Choroid plexus epithelial cell (primary cell): ENCODE data around the gene TMEM151B.
A peak's percentile ranks its signal among the peaks of the same experiment; 100 is the strongest.

Source experiments
- DNase-seq: peaks from one replicate; pipeline ENCODE4 v3.0.0-alpha.2; 2010; ENCODE audit warnings: low read depth
- H3K4me3 ChIP-seq: 2 replicates; pipeline ENCODE4 v1.5.1; 2011; ENCODE audit warnings: low read depth, mild to moderate bottlenecking, control low read depth, low read length, moderate library complexity
- CTCF ChIP-seq: conservative IDR thresholded peaks from 2 replicates; pipeline ENCODE4 v1.5.1; 2011; ENCODE audit warnings: low read depth, mild to moderate bottlenecking, control low read depth, inconsistent platforms, low read length, moderate library complexity

TMEM151B gene

GRCh38 chr6:44286747-44287146 is 16.5 kb downstream of the TMEM151B start:
- DNase-seq = no peak
- TF ChIP-seq CTCF = no peak
- H3K4me3 ChIP-seq = no peak overlapping the region

- no peak overlapping the region for H3K4me3 ChIP-seq
- TF ChIP-seq CTCF = no peak
- no peak for DNase-seq
Measured at GRCh38 chr6:44289726-44290260, 19.5 kb downstream of the TMEM151B start.

- no peak for TF ChIP-seq CTCF
- no peak overlapping the region for H3K4me3 ChIP-seq
- DNase-seq = no peak
Measured at GRCh38 chr6:44291841-44292240, 21.6 kb downstream of the TMEM151B start.

GRCh38 chr6:44292661-44293365 is 22.6 kb downstream of the TMEM151B start:
- no peak overlapping the region for H3K4me3 ChIP-seq
- DNase-seq = no peak
- no peak for TF ChIP-seq CTCF

- no peak for DNase-seq
- no peak overlapping the region for H3K4me3 ChIP-seq
- no peak for TF ChIP-seq CTCF
Measured at GRCh38 chr6:44294832-44295791, 24.9 kb downstream of the TMEM151B start.

GRCh38 chr6:44297063-44298038 is 27.1 kb downstream of the TMEM151B start:
- peak; percentile 39 for DNase-seq
- peak overlapping the region; percentile 49 for H3K4me3 ChIP-seq
- no peak for TF ChIP-seq CTCF
